Caco-2 (cell line): ENCODE data around the gene ACOT7. TPM values are rescaled to one million over a fixed set of nuclear protein-coding genes. Genes with fewer than 3 reads are reported as not detected.

Source experiments
- BruUV-seq: library from RNA; stranded (reverse); fragments of 400-500 nt; replicated peaks from 2 replicates; lab custom pipeline; 2021; lab: Mats Ljungman, UMichigan
- CTCF ChIA-PET: fragments of 300-600 bp; sonication (Branson Sonifier 250); formaldehyde crosslinking; loops from one replicate; lab custom pipeline; 2022; ENCODE audit warnings: antibody characterized with exemption; lab: Charles Lee
- POLR2A ChIA-PET: fragments of 300-600 bp; sonication (Branson Sonifier 250); formaldehyde crosslinking; loops from one replicate; lab custom pipeline; 2022; ENCODE audit warnings: antibody characterized with exemption; lab: Charles Lee
- DNase-seq, 2 experiments: peaks; one replicate each; pipeline versions ENCODE4 v3.0.0 to v3.0.0-alpha.2; 2020 to 2022
- H3K27me3 ChIP-seq: replicated peaks from 2 replicates; pipeline ENCODE4 v1.6.0; 2011; ENCODE audit warnings: low read length; ENCODE audit not compliant: control insufficient read depth, insufficient read depth
- H3K36me3 ChIP-seq: 2 replicates; pipeline ENCODE4 v1.5.1; 2011; ENCODE audit warnings: low read length; ENCODE audit not compliant: control insufficient read depth, insufficient read depth
- H3K4me1 ChIP-seq: fragments of 250-450 bp; sonication (Bioruptor Pico); 2 replicates; pipeline ENCODE4 v1.5.1; 2020; ENCODE audit warnings: mild to moderate bottlenecking
- H3K4me3 ChIP-seq: 2 replicates; pipeline ENCODE4 v1.5.1; 2011; ENCODE audit warnings: low read depth, mild to moderate bottlenecking, control low read depth, low read length
- H3K9me3 ChIP-seq: fragments of 250-450 bp; sonication (Bioruptor Pico); 2 replicates; pipeline ENCODE4 v1.5.1; 2020; ENCODE audit warnings: mild to moderate bottlenecking, moderate library complexity
- H3K27ac Mint-ChIP-seq: one replicate; pipeline ENCODE4 v1.8.0; 2022; ENCODE audit warnings: mixed read lengths; ENCODE audit not compliant: unreplicated experiment
- H3K27me3 Mint-ChIP-seq: one replicate; pipeline ENCODE4 v1.8.0; 2022; ENCODE audit warnings: mixed read lengths; ENCODE audit not compliant: insufficient read depth, unreplicated experiment
- H3K36me3 Mint-ChIP-seq: one replicate; pipeline ENCODE4 v1.8.0; 2022; ENCODE audit warnings: mild to moderate bottlenecking, mixed read lengths; ENCODE audit not compliant: insufficient read depth, unreplicated experiment
- H3K4me1 Mint-ChIP-seq: one replicate; pipeline ENCODE4 v1.8.0; 2022; ENCODE audit warnings: low read depth, mixed read lengths; ENCODE audit not compliant: unreplicated experiment
- H3K4me3 Mint-ChIP-seq: one replicate; pipeline ENCODE4 v1.8.0; 2022; ENCODE audit warnings: mild to moderate bottlenecking, moderate library complexity, mixed read lengths; ENCODE audit not compliant: unreplicated experiment
- H3K9me3 Mint-ChIP-seq: one replicate; pipeline ENCODE4 v1.8.0; 2022; ENCODE audit warnings: mixed read lengths; ENCODE audit not compliant: unreplicated experiment
- intact Hi-C: fragments of 100-400 bp; cut with micrococcal nuclease; formaldehyde crosslinking; loops from one replicate; pipeline ENCODE4 v1.10.0; 2022; ENCODE audit not compliant: unreplicated experiment
- total RNA-seq: library from RNA; stranded (reverse); gene quantifications from 2 replicates; pipeline ENCODE4 v1.2.3, GENCODE V29; 2022
- TF ChIP-seq, protein P1 (sequence below), 2 experiments: fragments of 200-600 bp in 1 of 2; IDR thresholded peaks; 1 replicate in 1 of 2; 2 replicates in 1 of 2; pipeline versions ENCODE4 v1.5.1 to v1.8.0; 2011 to 2022; ENCODE audit warnings: antibody characterized with exemption in 1 of 2, control low read depth in 1 of 2, inconsistent platforms in 1 of 2, low read depth in 1 of 2, low read length in 1 of 2, mild to moderate bottlenecking in 1 of 2, moderate library complexity in 1 of 2; ENCODE audit not compliant: insufficient read depth in 1 of 2, severe bottlenecking in 1 of 2, unreplicated experiment in 1 of 2

Gene ACOT7
- total RNA-seq, 1 experiment from 2014 or later = 221 TPM

DNA sequence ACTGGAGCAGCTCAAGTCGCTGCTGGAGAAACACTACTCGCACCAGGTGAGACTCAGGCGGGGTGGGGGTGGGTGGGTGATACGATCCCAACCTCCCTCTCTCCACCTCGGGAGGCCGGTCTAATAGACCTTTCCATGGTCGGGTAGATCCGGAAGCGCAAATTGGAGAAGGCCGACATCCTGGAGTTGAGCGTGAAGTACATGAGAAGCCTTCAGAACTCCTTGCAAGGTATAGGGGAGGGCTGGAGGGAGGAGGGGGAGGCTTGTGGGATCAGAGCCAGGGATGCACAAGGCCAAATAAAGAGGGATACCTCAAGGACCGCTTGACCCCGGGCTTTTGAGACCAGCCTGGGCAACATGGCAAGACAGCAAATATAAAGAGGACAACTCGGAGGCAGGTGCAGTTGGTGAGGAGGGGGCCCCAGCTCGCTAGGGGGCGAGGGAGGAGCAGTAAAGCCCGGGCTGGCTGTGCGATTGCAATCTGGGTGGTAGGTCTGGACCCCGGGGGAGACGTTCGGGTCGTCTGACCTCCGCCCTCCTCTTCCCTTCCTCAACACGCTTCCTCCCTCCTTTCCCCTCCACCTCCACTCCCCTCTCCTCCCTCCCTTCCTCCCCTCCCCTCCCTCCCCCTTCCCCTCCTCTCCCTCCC is 149.0 kb downstream of the ACOT7 start:
- Histone ChIP-seq H3K4me3 (no peak overlapping the region), H3K27me3 (no peaks in the 10 kb centered on the region), H3K36me3 (no peaks in the 10 kb centered on the region), H3K4me1 (0 out of 2 replicates have a peak, but pooled peaks cover 14% of the 10 kb centered on the region), H3K9me3 (no peaks in the 10 kb centered on the region)
- POLR2A ChIA-PET = interaction anchor here (1.0 kb wide), 1 partner anchor 9 kb away, joined by 4 read pairs; the partner anchor contains the start of gene ICMT
- Mint-ChIP-seq H3K4me3 (no peak overlapping the region), H3K9me3 (no peaks in the 10 kb centered on the region), H3K4me1 (peaks cover 5% of the 10 kb centered on the region), H3K36me3 (peaks cover 5% of the 10 kb centered on the region), H3K27ac (no peak overlapping the region), H3K27me3 (peaks cover 7% of the 10 kb centered on the region)
- TF ChIP-seq, protein P1, sequence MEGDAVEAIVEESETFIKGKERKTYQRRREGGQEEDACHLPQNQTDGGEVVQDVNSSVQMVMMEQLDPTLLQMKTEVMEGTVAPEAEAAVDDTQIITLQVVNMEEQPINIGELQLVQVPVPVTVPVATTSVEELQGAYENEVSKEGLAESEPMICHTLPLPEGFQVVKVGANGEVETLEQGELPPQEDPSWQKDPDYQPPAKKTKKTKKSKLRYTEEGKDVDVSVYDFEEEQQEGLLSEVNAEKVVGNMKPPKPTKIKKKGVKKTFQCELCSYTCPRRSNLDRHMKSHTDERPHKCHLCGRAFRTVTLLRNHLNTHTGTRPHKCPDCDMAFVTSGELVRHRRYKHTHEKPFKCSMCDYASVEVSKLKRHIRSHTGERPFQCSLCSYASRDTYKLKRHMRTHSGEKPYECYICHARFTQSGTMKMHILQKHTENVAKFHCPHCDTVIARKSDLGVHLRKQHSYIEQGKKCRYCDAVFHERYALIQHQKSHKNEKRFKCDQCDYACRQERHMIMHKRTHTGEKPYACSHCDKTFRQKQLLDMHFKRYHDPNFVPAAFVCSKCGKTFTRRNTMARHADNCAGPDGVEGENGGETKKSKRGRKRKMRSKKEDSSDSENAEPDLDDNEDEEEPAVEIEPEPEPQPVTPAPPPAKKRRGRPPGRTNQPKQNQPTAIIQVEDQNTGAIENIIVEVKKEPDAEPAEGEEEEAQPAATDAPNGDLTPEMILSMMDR (IDR thresholded peaks at IDR 0.05; ENCODE audit: insufficient read depth in 1 of 2, low read depth in 1 of 2, low read length in 1 of 2, severe bottlenecking in 1 of 2, unreplicated experiment in 1 of 2) = no peak
- CTCF ChIA-PET = interaction anchor here (0.6 to 1.7 kb wide), 17 partner anchors 38 to 727 kb away, joined by 3 to 15 read pairs (median 4); partner anchors contain the start of genes ACOT7 and RNF207
- BruUV-seq = no TSS peak
- no peak for DNase-seq
- intact Hi-C loops = loop anchor here (2.0 to 5.0 kb wide), 2 partner anchors 136 to 248 kb away; partner anchors contain the start of gene PLEKHG5

DNA sequence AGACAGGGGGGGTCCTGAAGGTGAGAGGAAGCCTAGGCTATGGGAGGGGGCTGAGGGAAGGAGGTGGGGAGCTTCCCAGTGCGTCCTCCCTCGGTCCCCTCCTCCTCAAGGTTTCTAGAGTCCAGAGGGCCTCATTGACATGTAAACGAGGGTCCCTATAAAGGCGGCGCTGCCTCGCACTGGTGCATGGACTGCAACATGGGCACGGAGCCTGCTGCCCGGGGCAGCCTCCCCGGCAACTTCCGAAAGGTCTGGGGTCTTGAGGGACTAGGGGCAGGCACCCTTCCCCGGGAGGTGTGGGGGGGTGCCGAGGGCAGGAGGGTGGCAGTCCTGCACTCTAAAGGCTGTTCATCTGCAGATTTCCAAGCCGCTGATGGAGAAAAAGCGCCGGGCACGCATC is 149.6 kb downstream of the ACOT7 start, which contains the start of gene HES3:
Gene HES3, plus strand, starts transcription at position 187 of the 400 bp plus-strand sequence. Its CDS starts 187 bp downstream, at position 374.
- POLR2A ChIA-PET = no interaction called here
- CTCF ChIA-PET = no interaction called here
- peaks cover 5% of the 10 kb centered on the region for H3K36me3 Mint-ChIP-seq
- no peaks in the 10 kb centered on the region for H3K27me3 ChIP-seq
- H3K4me1 Mint-ChIP-seq = peaks cover 5% of the 10 kb centered on the region
- H3K4me1 ChIP-seq = 0 out of 2 replicates have a peak, but pooled peaks cover 14% of the 10 kb centered on the region
- no peak for DNase-seq
- H3K9me3 Mint-ChIP-seq = no peaks in the 10 kb centered on the region
- no TSS peak for BruUV-seq
- no peak within 1 kb of the TSS for H3K27ac Mint-ChIP-seq
- H3K4me3 ChIP-seq = no peak within 1 kb of the TSS
- no peaks in the 10 kb centered on the region for H3K36me3 ChIP-seq
- peaks cover 7% of the 10 kb centered on the region for H3K27me3 Mint-ChIP-seq
- H3K9me3 ChIP-seq = no peaks in the 10 kb centered on the region
- H3K4me3 Mint-ChIP-seq = no peak within 1 kb of the TSS
- intact Hi-C loops = loop anchor here (2.0 kb wide), 1 partner anchor 135 kb away; no protein-coding TSS in a partner anchor
- TF ChIP-seq, protein P1 (IDR thresholded peaks at IDR 0.05; ENCODE audit: insufficient read depth in 1 of 2, low read depth in 1 of 2, low read length in 1 of 2, severe bottlenecking in 1 of 2, unreplicated experiment in 1 of 2) = no peak

DNA sequence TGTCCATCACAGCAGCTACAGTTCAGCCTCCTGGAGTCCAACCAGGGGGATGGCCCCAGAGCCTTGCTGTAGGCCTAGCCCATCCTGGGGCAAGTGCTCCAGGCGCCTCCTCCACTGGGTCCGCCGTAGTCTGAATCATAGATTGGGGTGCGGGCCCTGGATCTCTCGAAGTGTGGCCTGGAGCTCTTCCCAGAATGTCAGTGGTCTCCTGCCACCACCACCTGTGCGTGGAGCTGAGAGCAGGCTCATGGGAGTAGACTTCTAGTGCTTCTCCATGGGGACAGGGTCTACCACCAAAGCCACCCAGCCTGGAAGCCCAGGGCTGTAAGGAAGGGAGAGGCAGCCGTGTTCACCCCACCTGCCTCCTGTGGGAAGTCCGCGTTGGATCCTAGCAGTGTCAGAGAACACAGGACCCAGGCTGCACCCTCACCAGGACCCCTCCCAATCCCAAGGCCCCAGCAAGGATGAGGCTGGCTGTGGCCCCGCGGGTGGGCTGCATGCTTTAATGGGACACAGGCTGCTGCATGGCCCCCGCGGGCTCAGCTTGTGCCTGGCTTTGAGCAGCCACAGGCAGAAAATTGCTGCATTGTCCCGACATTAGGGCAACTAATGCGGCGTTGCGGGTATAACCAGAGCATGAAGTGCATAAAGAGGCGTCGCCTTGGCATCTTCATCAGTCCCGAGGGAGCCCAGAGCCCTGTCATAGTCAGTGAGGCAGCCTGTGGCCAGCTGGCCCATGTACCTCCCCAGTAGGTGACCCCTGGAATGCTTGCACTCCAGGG is 150.3 kb downstream of the ACOT7 start:
- no peaks in the 10 kb centered on the region for H3K27me3 ChIP-seq
- H3K4me3 ChIP-seq = no peak overlapping the region
- no peaks in the 10 kb centered on the region for H3K9me3 Mint-ChIP-seq
- H3K36me3 ChIP-seq = no peaks in the 10 kb centered on the region
- H3K4me1 ChIP-seq = 0 out of 2 replicates have a peak, but pooled peaks cover 17% of the 10 kb centered on the region
- no TSS peak for BruUV-seq
- H3K4me1 Mint-ChIP-seq = peaks cover 5% of the 10 kb centered on the region
- no peak overlapping the region for H3K4me3 Mint-ChIP-seq
- TF ChIP-seq, protein P1 (IDR thresholded peaks at IDR 0.05; ENCODE audit: insufficient read depth in 1 of 2, low read depth in 1 of 2, low read length in 1 of 2, severe bottlenecking in 1 of 2, unreplicated experiment in 1 of 2) = no peak
- peaks cover 5% of the 10 kb centered on the region for H3K36me3 Mint-ChIP-seq
- H3K27ac Mint-ChIP-seq = no peak overlapping the region
- no peaks in the 10 kb centered on the region for H3K9me3 ChIP-seq
- ChIA-PET POLR2A (no interaction called here), CTCF (no interaction called here)
- intact Hi-C loops = no loop called here
- DNase-seq = no peak
- H3K27me3 Mint-ChIP-seq = peaks cover 7% of the 10 kb centered on the region
